Transverse colon (tissue), 4 donors: ENCODE results near the gene GRIPAP1.

Experiments
- CTCF ChIP-seq, 5 experiments: fragments of 200-600 bp in 3 of 5; fragments of 450-650 bp in 2 of 5; sonication (generic) in 3 of 5; IDR thresholded peaks; 1 replicate in 2 of 5; 2 replicates in 3 of 5; pipeline ENCODE4 v1.5.1; 2016 to 2017; ENCODE audit warnings: antibody characterized with exemption in 5 of 5, inconsistent platforms in 3 of 5, mild to moderate bottlenecking in 2 of 5, moderate library complexity in 1 of 5
- POLR2A ChIP-seq: fragments of 450-650 bp; IDR thresholded peaks from one replicate; pipeline ENCODE4 v1.6.1; 2016; ENCODE audit warnings: antibody characterized with exemption, mild to moderate bottlenecking, moderate library complexity
- POLR2AphosphoS5 ChIP-seq, 3 donors: sonication (generic); formaldehyde crosslinking; IDR thresholded peaks; one replicate each; pipeline ENCODE4 v1.6.1; 2016; ENCODE audit warnings: antibody characterized with exemption in 3 of 3

- peak; percentile 28 to 63 (median 54) for TF ChIP-seq CTCF (IDR thresholded peaks at IDR 0.05)
- peak; percentile 77 for TF ChIP-seq POLR2A
- peak; percentile 78 to 91 (median 87) for TF ChIP-seq POLR2AphosphoS5 (IDR thresholded peaks at IDR 0.05)
Observed at GRCh38 chrX:49043220-49043986, 41.3 kb upstream of the GRIPAP1 start, which contains the start of gene TFE3.
